GM12873 (cell line): ENCODE data around the gene C15orf61.

ENCODE experiments used
- CTCF ChIP-seq: IDR thresholded peaks from 2 replicates; pipeline ENCODE4 v1.5.1; 2012; ENCODE audit warnings: low read depth, mild to moderate bottlenecking, moderate library complexity, low read length, control low read depth; ENCODE audit not compliant: insufficient read depth; ENCODE audit errors: missing control alignments

C15orf61 gene

GRCh38 chr15:67575039-67575502 lies 54.1 kb downstream of the C15orf61 start:
- no peak for TF ChIP-seq CTCF

GRCh38 chr15:67578020-67578600 lies 57.2 kb downstream of the C15orf61 start:
- TF ChIP-seq CTCF: no peak

- TF ChIP-seq CTCF: no peak
Observed at GRCh38 chr15:67579164-67579563, 58.2 kb downstream of the C15orf61 start.
